ENCODE measurements around the gene DTD1. TPM values are rescaled to one million over a fixed set of nuclear protein-coding genes. Genes with fewer than 3 reads are reported as not detected.
"Not testable (repeated sequence)": the region's sequence is repeated elsewhere in the genome, so short reads cannot be mapped to it uniquely, and the experiment has no call there.

DTD1 gene
- total RNA-seq, 1 donor from 2014 or later, result 92.6 TPM

DNA sequence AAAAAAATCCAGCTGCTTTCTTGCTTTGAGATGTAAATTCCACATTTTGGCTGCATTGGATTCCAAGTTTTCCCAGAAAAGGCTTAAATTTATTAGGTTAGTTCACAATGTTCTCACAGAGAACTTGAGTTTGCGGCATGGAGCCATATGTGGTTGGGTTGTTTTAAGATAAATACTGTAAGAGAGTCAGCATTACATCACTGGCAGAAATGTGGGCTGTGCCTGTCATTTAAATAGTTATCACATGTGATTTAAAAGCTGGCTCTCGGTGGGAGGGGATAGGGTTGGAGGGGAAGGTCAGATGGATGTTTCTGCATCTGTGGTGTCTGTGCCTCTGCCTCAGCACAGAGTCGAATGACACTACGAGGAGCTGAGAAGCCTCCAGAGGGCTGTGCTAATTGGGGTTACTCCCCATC lies 151.9 kb downstream of the DTD1 start:
- no peak for DNase-seq (ENCODE audit: low read depth)

- DNase-seq (ENCODE audit: low read depth), result no peak
Observed at GRCh38 chr20:18740726-18741125, 152.9 kb downstream of the DTD1 start.

DNA sequence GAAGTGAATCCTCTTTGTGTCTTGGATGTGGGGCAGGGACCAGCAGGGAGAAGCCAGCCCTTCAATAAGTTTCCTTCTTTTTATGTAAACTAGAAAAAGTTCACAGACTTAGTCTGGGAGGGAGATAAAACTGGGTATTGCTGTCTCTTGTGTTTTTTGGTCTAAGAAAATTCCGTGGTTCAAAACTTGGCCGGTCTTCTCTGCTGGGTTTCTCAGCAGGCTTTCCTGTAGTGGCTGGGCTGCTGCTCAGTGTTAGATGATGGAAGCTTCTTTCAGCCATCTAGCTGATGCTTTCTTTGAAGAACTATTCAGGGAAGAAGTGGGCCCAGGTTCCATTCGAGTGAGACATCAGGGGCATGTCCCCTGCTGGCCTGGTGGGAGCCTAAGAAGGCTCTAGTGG lies 155.0 kb downstream of the DTD1 start:
- no peak for DNase-seq (ENCODE audit: low read depth)

- DNase-seq (ENCODE audit: low read depth), result peak; percentile 52
Observed at GRCh38 chr20:18743665-18744440, 156.0 kb downstream of the DTD1 start.

DNA sequence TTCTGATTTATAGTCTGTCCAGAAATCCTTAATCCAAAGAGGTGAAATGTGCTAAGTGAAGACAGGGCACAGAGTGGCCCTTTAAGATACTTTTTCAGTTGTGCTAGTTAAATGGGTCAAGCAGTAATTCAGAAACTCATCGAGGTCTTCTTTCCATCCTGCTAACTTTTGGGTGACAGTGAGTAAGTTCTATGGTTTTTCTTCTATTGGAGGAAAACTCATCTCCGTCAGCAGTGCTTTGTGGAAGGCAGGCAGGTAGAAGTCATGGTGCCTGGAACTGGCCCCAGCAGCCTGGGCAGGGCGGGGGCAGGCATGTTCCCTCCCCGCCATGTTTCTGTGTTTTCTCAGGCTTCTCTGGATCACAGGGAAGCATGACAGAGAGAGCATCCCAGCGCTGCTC lies 159.2 kb downstream of the DTD1 start:
- DNase-seq (ENCODE audit: low read depth), result no peak

GRCh38 chr20:18748987-18749386 lies 161.1 kb downstream of the DTD1 start:
- no peak for DNase-seq (ENCODE audit: low read depth)

- DNase-seq (ENCODE audit: low read depth), result no peak
Observed at GRCh38 chr20:18749528-18749927, 161.7 kb downstream of the DTD1 start.

DNA sequence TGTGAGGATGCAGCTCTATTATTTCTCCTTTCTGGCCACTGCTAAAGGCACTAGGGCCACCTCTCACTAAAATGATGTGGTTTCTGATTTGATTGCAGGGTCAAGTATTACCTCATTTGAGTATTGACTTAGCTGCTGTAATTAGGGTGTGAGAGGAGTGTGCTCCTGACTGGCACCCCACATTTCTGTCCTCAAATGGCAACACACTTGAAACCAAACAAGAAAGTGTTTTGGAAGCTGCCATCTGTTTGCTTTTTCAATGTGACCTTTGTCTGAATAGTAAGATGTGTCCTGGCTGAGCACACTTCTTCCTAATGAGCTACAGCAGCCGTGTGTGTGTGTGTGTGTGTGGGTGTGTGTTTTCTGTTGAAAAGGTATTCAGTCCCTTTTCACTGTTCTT lies 162.9 kb downstream of the DTD1 start:
- no peak for DNase-seq (ENCODE audit: low read depth)

- DNase-seq (ENCODE audit: low read depth), result peak; percentile 5
Observed at GRCh38 chr20:18754030-18754652, 166.3 kb downstream of the DTD1 start.

DNA sequence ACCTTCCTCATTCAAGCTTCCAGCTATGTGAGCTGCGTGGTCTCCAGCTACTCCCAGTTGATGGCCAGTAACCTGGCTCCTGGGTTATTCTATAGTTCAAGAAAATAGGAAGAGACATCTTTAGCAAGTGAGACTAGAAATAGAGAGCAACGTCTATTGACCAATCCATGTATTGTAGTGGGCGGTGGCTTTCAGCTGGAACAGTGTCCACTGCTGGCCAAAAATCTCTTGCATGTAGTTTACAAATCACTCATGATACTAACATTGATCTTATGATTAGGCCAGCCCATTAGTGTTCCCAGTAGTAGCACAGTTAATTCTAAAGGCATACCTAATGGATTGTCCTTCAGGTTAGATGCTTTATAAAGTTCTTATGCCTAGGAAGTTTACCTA lies 166.8 kb downstream of the DTD1 start:
- DNase-seq (ENCODE audit: low read depth), result no peak

DNA sequence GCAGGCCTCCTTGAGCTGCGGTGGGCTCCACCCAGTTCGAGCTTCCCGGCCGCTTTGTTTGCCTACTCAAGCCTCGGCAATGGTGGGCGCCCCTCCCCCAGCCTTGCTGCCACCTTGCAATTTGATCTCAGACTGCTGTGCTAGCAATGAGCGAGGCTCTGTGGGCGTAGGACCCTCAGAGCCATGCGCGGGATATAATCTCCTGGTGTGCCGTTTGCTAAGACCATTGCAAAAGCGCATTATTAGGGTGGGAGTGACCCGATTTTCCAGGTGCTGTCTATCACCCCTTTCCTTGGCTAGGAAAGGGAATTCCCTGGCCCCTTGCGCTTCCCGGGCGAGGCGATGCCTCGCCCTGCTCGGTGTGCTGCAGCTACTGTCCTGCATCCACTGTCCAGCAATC lies 173.0 kb downstream of the DTD1 start:
- DNase-seq (ENCODE audit: low read depth), result not testable (repeated sequence)

- DNase-seq (ENCODE audit: low read depth), result no peak
Observed at GRCh38 chr20:18767676-18768075, 179.8 kb downstream of the DTD1 start.

DNA sequence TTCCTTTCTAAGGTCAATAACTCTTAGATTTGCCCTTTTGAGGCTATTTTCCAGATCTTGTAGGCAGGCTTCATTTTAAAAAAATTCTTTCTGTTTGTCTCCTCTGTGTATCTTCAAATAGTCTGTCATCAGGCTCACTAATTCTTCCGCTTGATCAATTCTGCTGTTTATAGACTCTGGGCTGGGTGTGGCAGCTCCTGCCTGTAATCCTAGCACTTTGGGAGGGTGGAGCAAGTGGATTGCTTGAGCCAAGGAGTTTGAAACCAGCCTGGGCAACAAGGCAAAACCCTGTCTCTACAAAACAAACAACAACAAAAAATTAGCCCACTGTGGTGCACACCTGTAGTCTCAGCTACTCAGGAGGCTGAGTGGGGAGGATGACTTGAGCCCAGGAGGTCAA lies 185.7 kb downstream of the DTD1 start:
- no peak for DNase-seq (ENCODE audit: low read depth)

DNA sequence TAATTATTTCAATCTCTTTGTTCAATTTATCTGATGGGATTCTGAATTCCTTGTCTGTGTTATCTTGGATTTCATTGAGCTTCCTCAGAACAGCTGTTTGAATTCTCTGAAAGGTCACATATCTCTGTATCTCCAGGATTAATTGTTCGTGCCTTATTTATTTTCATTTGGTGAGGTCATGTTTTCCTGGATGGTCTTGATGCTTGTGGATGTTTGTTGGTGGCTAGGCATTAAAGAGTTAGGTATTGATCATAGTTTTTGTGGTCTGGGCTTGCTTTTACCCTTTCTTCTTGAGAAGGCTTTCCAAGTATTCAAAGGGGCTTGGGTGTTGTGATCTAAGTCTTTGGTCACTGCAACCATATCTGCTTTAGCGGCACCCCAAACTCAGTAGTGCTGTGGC lies 186.4 kb downstream of the DTD1 start:
- DNase-seq (ENCODE audit: low read depth), result no peak

- no peak for DNase-seq (ENCODE audit: low read depth)
Observed at GRCh38 chr20:18775633-18776032, 187.8 kb downstream of the DTD1 start.

DNA sequence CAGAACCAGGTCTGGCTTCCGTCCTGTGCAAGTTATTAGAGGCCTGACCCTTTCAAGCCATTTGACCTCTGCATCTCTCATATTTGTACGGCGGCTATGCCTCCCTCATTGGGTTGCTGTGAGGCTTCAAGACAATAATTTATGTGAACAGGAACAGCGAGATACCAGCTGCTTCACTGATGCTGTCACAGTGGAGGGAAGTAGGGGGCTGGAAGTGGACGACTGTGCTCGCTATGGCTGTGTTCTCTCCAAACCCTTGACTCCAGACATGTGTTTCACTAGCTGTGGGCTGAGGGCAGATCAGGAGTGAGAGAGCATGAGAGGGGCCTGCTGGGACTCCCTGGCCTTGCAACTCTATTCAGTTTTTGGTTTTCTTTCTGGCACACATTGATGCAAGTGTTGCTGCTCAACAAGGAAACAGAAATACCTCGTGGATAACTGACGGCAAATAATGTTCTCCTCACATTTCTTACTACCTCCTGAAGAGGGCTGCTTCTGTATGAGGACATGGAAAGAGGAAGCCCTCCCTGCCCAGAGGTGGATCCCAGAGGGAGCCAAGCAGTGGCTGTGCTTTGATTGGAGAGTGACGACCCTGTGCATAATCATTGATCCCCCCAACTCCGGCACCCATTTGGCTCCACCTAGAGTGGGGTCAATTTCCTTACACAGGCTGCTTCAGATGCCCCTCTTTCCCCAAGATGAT lies 191.0 kb downstream of the DTD1 start:
- no peak for DNase-seq (ENCODE audit: low read depth)

- DNase-seq (ENCODE audit: low read depth), result no peak
Observed at GRCh38 chr20:18780385-18781130, 192.7 kb downstream of the DTD1 start.

- DNase-seq (ENCODE audit: low read depth), result no peak
Observed at GRCh38 chr20:18781509-18781908, 193.7 kb downstream of the DTD1 start.

GRCh38 chr20:18783385-18783959 lies 195.6 kb downstream of the DTD1 start:
- no peak for DNase-seq (ENCODE audit: low read depth)

DNA sequence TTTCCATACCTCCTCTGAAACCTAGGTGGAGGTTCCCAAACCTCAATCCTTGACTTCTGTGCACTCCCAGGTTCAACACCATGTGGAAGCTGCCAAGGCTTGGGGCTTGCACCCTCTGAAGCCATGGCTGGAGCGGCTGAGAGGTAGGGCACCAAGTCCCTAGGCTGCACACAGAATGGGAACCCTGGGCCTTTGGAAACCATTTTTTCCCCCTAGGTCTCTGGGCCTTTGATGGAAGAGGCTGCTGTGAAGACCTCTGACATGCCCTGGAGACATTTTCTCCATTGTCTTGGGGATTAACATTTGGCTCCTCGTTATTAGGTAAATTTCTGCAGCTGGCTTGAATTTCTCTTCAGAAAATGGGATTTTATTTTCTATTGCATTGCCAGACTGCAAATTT lies 199.2 kb downstream of the DTD1 start:
- not testable (repeated sequence) for DNase-seq (ENCODE audit: low read depth)

DNA sequence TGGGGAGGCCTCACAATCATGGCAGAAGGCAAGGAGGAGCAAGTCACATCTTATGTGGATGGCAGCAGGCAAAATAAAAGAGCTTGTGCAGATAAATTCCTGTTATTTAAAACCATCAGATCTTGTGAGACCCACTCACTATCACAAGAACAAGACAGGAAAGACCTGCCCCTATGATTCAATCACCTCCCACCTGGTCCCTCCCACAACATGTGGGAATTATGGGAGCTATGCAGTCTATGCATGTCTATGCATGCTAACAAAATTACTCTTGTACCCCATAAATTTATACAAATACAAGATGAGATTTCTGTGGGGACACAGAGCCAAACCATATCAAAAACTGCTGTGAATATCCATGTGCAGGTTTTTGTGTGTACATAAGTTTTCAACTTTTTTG lies 200.2 kb downstream of the DTD1 start:
- no peak for DNase-seq (ENCODE audit: low read depth)

GRCh38 chr20:18790787-18791186 lies 202.9 kb downstream of the DTD1 start:
- DNase-seq (ENCODE audit: low read depth), result no peak

All from renal cortical epithelial cell (primary cell).